DMS53 treated with DMSO at 0.1 percent for 48 hours (cell line): ENCODE data around the gene LGR6.

Experiments used
- DNase-seq: peaks from one replicate; lab custom pipeline; 2025; ENCODE audit not compliant: unreplicated experiment; lab: John Stamatoyannopoulos, UW

Gene LGR6

GRCh38 chr1:202283991-202284390 is 90.4 kb downstream of the LGR6 start:
- DNase-seq: no peak

- no peak for DNase-seq
These were observed 92.3 kb downstream of the LGR6 start for GRCh38 chr1:202285908-202286307.

GRCh38 chr1:202286622-202287097 is 93.1 kb downstream of the LGR6 start:
- DNase-seq: no peak

GRCh38 chr1:202287196-202287595 is 93.6 kb downstream of the LGR6 start:
- DNase-seq: no peak

- DNase-seq: no peak
These were observed 94.6 kb downstream of the LGR6 start for GRCh38 chr1:202288177-202288576.

GRCh38 chr1:202289009-202289408 is 95.4 kb downstream of the LGR6 start:
- no peak for DNase-seq

- no peak for DNase-seq
These were observed 97.4 kb downstream of the LGR6 start for GRCh38 chr1:202291001-202291400.

GRCh38 chr1:202291961-202292712 is 98.5 kb downstream of the LGR6 start:
- no peak for DNase-seq

- DNase-seq: no peak
These were observed 99.2 kb downstream of the LGR6 start for GRCh38 chr1:202292773-202293172.

- DNase-seq: no peak
These were observed 100.0 kb downstream of the LGR6 start for GRCh38 chr1:202293569-202293968.

- no peak for DNase-seq
These were observed 108.6 kb downstream of the LGR6 start for GRCh38 chr1:202302166-202302565.

GRCh38 chr1:202304375-202304774 is 110.8 kb downstream of the LGR6 start:
- DNase-seq: no peak

GRCh38 chr1:202305168-202305567 is 111.6 kb downstream of the LGR6 start:
- DNase-seq: no peak

- no peak for DNase-seq
These were observed 113.1 kb downstream of the LGR6 start for GRCh38 chr1:202306535-202307345.

- DNase-seq: no peak
These were observed 116.6 kb downstream of the LGR6 start for GRCh38 chr1:202310071-202310725.

- no peak for DNase-seq
These were observed 117.1 kb downstream of the LGR6 start for GRCh38 chr1:202310746-202311145.

- DNase-seq: no peak
These were observed 118.5 kb downstream of the LGR6 start for GRCh38 chr1:202311875-202312635.

- peak; percentile 90 for DNase-seq
These were observed 122.1 kb downstream of the LGR6 start for GRCh38 chr1:202315576-202316168.

GRCh38 chr1:202316186-202316585 is 122.6 kb downstream of the LGR6 start:
- DNase-seq: no peak
